GM18867 (cell line): ENCODE data around the gene TNS1.

ENCODE experiments used
- ATAC-seq: cut with Tn5 transposase; IDR thresholded peaks from one replicate; pipeline ENCODE4 v1.9.1; 2021; ENCODE audit warnings: mild to moderate bottlenecking, moderate library complexity; ENCODE audit not compliant: unreplicated experiment

The TNS1 gene

GRCh38 chr2:217803653-217803960 lies 199.2 kb downstream of the TNS1 start:
- ATAC-seq: no peak

- ATAC-seq: no peak
Measured at GRCh38 chr2:217802876-217803652, 199.7 kb downstream of the TNS1 start.

- no peak for ATAC-seq
Measured at GRCh38 chr2:217802266-217802665, 200.5 kb downstream of the TNS1 start.

GRCh38 chr2:217801711-217802110 lies 201.1 kb downstream of the TNS1 start:
- ATAC-seq: no peak

- no peak for ATAC-seq
Measured at GRCh38 chr2:217801115-217801531, 201.7 kb downstream of the TNS1 start.

GRCh38 chr2:217800433-217801114 lies 202.2 kb downstream of the TNS1 start:
- no peak for ATAC-seq

GRCh38 chr2:217799563-217800432 lies 203.0 kb downstream of the TNS1 start:
- no peak for ATAC-seq

- ATAC-seq: peak; percentile 48
Measured at GRCh38 chr2:217798743-217799562, 203.8 kb downstream of the TNS1 start.

GRCh38 chr2:217798191-217798590 lies 204.6 kb downstream of the TNS1 start:
- ATAC-seq: no peak

GRCh38 chr2:217797661-217798069 lies 205.1 kb downstream of the TNS1 start:
- no peak for ATAC-seq

- no peak for ATAC-seq
Measured at GRCh38 chr2:217797165-217797564, 205.6 kb downstream of the TNS1 start.

GRCh38 chr2:217795706-217796465 lies 206.9 kb downstream of the TNS1 start:
- ATAC-seq: no peak

GRCh38 chr2:217795067-217795466 lies 207.7 kb downstream of the TNS1 start:
- no peak for ATAC-seq

- ATAC-seq: no peak
Measured at GRCh38 chr2:217794133-217794986, 208.4 kb downstream of the TNS1 start.

- no peak for ATAC-seq
Measured at GRCh38 chr2:217793566-217794132, 209.1 kb downstream of the TNS1 start.

GRCh38 chr2:217792626-217793527 lies 209.9 kb downstream of the TNS1 start:
- no peak for ATAC-seq

- ATAC-seq: no peak
Measured at GRCh38 chr2:217791551-217791950, 211.2 kb downstream of the TNS1 start.
